ENCODE results near the gene BATF.

BATF gene

GRCh38 chr14:75568791-75569190, 46.5 kb downstream of the BATF start:
- TF ChIP-seq CTCF (IDR thresholded peaks at IDR 0.05; ENCODE audit: insufficient read depth, low read length) (no peak), GABPA (IDR thresholded peaks at IDR 0.05; ENCODE audit: low read depth) (no peak), SPI1 (IDR thresholded peaks at IDR 0.05; ENCODE audit: borderline replicate concordance, low read depth) (no peak), POLR2AphosphoS5 (IDR thresholded peaks at IDR 0.05; ENCODE audit: low read depth) (no peak), REST (IDR thresholded peaks at IDR 0.05; ENCODE audit: insufficient replicate concordance, low read depth) (no peak)
- Histone ChIP-seq H3K27me3 (ENCODE audit: insufficient read depth, poor library complexity, severe bottlenecking) (no peaks in the 10 kb centered on the region), H3K27ac (replicated peaks) (no peak overlapping the region), H3K4me3 (replicated peaks; ENCODE audit: insufficient read depth, low read length) (no peak overlapping the region)
- DNase-seq (ENCODE audit: low read depth in 1 of 2, low spot score in 1 of 2), result no peak

GRCh38 chr14:75570797-75571196, 48.5 kb downstream of the BATF start:
- Histone ChIP-seq H3K27me3 (ENCODE audit: insufficient read depth, poor library complexity, severe bottlenecking) (no peaks in the 10 kb centered on the region), H3K27ac (replicated peaks) (0 out of 2 replicates have a peak overlapping the region, but pooled peaks have one; percentile 18), H3K4me3 (replicated peaks; ENCODE audit: insufficient read depth, low read length) (no peak overlapping the region)
- TF ChIP-seq CTCF (IDR thresholded peaks at IDR 0.05; ENCODE audit: insufficient read depth, low read length) (no peak), SPI1 (IDR thresholded peaks at IDR 0.05; ENCODE audit: borderline replicate concordance, low read depth) (no peak), REST (IDR thresholded peaks at IDR 0.05; ENCODE audit: insufficient replicate concordance, low read depth) (no peak), GABPA (IDR thresholded peaks at IDR 0.05; ENCODE audit: low read depth) (no peak), POLR2AphosphoS5 (IDR thresholded peaks at IDR 0.05; ENCODE audit: low read depth) (no peak)
- peak in 1 of 2 experiments; percentile 61 for DNase-seq (ENCODE audit: low read depth in 1 of 2, low spot score in 1 of 2)

GRCh38 chr14:75572104-75572503, 49.8 kb downstream of the BATF start:
- no peak for DNase-seq (ENCODE audit: low read depth in 1 of 2, low spot score in 1 of 2)
- Histone ChIP-seq H3K27ac (replicated peaks) (no peak overlapping the region), H3K27me3 (ENCODE audit: insufficient read depth, poor library complexity, severe bottlenecking) (no peaks in the 10 kb centered on the region), H3K4me3 (replicated peaks; ENCODE audit: insufficient read depth, low read length) (no peak overlapping the region)
- TF ChIP-seq SPI1 (IDR thresholded peaks at IDR 0.05; ENCODE audit: borderline replicate concordance, low read depth), result no peak
- no peak for TF ChIP-seq GABPA (IDR thresholded peaks at IDR 0.05; ENCODE audit: low read depth)
- no peak for TF ChIP-seq REST (IDR thresholded peaks at IDR 0.05; ENCODE audit: insufficient replicate concordance, low read depth)
- no peak for TF ChIP-seq POLR2AphosphoS5 (IDR thresholded peaks at IDR 0.05; ENCODE audit: low read depth)
- no peak for TF ChIP-seq CTCF (IDR thresholded peaks at IDR 0.05; ENCODE audit: insufficient read depth, low read length)

Measured in HL-60 (cell line).